H1 (cell line): Measurements from ENCODE around the gene S1PR3. TPM values are rescaled to one million over a fixed set of nuclear protein-coding genes. Genes with fewer than 3 reads are reported as not detected.

Source experiments
- BCL11A ChIP-seq, 2 experiments: IDR thresholded peaks; one replicate each; pipeline ENCODE4 v1.6.1; 2011; ENCODE audit warnings: low read depth in 2 of 2, low read length in 2 of 2, mild to moderate bottlenecking in 2 of 2
- EP300 ChIP-seq, 2 experiments: IDR thresholded peaks; 1 replicate in 1 of 2; 2 replicates in 1 of 2; pipeline ENCODE4 v1.6.1; 2011 to 2012; ENCODE audit warnings: low read depth in 2 of 2, low read length in 2 of 2, mild to moderate bottlenecking in 2 of 2, borderline replicate concordance in 1 of 2, inconsistent platforms in 1 of 2, moderate library complexity in 1 of 2
- FOSL1 ChIP-seq: IDR thresholded peaks from 2 replicates; pipeline ENCODE4 v1.6.1; 2011; ENCODE audit warnings: mild to moderate bottlenecking, low read depth, low read length, moderate library complexity; ENCODE audit not compliant: insufficient read depth
- TAF7 ChIP-seq: optimal IDR thresholded peaks from 2 replicates; pipeline ENCODE3; 2011; ENCODE audit warnings: low read depth, mild to moderate bottlenecking, inconsistent platforms, low read length, moderate library complexity, borderline replicate concordance
- polyA plus RNA-seq, 7 experiments: library from polyadenylated mRNA; depleted of rRNA in 3 of 7; stranded (reverse) in 5 of 7; unstranded in 2 of 7; fragments of >200 nt in 5 of 7; fragments of 200-250 nt in 2 of 7; gene quantifications; 1 replicate in 5 of 7; 2 replicates in 1 of 7; 4 replicates in 1 of 7; pipeline versions ENCODE4 v1.2.1 to v1.2.3, GENCODE V29; 2011 to 2013; ENCODE audit warnings: missing spikeins in 2 of 7, mixed read lengths in 2 of 7
- total RNA-seq: library from RNA; stranded (reverse); fragmentation: NEBNext Ultra II Directional; extraction: Animal tissue kit (Norgen Biotek cat#: 25700); gene quantifications from 2 replicates; pipeline ENCODE4 v1.2.1, GENCODE V29; 2021

S1PR3 gene
- total and polyA plus RNA-seq, 2 of the 8 experiments (the other 6 are each of a cell fraction or from before 2014, with no cell fraction given) = 3.7 to 6.4 TPM

DNA sequence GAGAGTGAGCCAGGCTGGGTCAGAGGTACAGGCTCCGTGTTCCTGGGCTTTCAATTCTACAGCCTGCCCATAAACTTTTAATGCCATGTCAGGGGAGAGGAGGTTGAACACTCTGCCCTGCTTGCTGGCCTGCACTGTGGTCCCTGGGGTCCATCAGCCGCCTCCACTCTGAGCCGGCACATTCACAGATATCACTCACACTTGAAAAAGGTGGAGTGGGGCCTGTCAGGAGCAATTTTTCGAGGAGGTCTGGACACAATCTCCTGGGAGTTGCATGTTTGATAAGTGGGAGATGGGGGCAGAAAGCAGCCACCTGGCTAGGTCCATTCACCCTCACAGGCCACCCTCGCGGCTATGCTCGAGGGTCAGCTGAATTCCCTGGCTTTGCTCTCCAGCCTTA lies 22.9 kb downstream of the S1PR3 start (continued):
- no peak for TF ChIP-seq EP300 (IDR thresholded peaks at IDR 0.05; ENCODE audit: borderline replicate concordance in 1 of 2, low read depth in 2 of 2, low read length in 2 of 2)
- TF ChIP-seq BCL11A (IDR thresholded peaks at IDR 0.05; ENCODE audit: low read depth in 2 of 2, low read length in 2 of 2) = no peak
- no peak for TF ChIP-seq TAF7
- TF ChIP-seq FOSL1 = no peak
